Measurements from ENCODE around the gene LGALS14. TPM values are rescaled to one million over a fixed set of nuclear protein-coding genes. Genes with fewer than 3 reads are reported as not detected.

The LGALS14 gene
- total and polyA plus RNA-seq, 5 donors: not detected

GRCh38 chr19:39749981-39750380 is 45.7 kb downstream of the LGALS14 start:
- Histone ChIP-seq H3K9me3 (ENCODE audit: control insufficient read depth, low read length) (no peaks in the 10 kb centered on the region), H3K27ac (ENCODE audit: low read length) (no peak overlapping the region), H3K4me3 (ENCODE audit: low read length) (no peak overlapping the region), H3K27me3 (ENCODE audit: control insufficient read depth, insufficient read depth) (no peaks in the 10 kb centered on the region), H3K4me1 (ENCODE audit: control insufficient read depth, insufficient read depth, low read length) (no peaks in the 10 kb centered on the region)
- intact Hi-C loops (cut with DNase I): no loop called here
- no peak for DNase-seq
- no peak for ATAC-seq
- WGBS: 66% methylated on average over 5 of the region's 5 CpGs

- intact Hi-C loops (cut with DNase I): no loop called here
- Histone ChIP-seq H3K27me3 (ENCODE audit: control insufficient read depth, insufficient read depth) (no peaks in the 10 kb centered on the region), H3K4me3 (ENCODE audit: low read length) (no peak overlapping the region)
Observed at GRCh38 chr19:39752390-39752789, 48.1 kb downstream of the LGALS14 start.

GRCh38 chr19:39752795-39753194 is 48.5 kb downstream of the LGALS14 start:
- intact Hi-C loops (cut with DNase I): no loop called here
- H3K4me3 ChIP-seq (ENCODE audit: low read length): no peak overlapping the region
- ATAC-seq (no peak), DNase-seq (no peak)
- no peak overlapping the region for H3K27ac ChIP-seq (ENCODE audit: low read length)
- H3K4me1 ChIP-seq (ENCODE audit: control insufficient read depth, insufficient read depth, low read length): no peaks in the 10 kb centered on the region
- no peaks in the 10 kb centered on the region for H3K27me3 ChIP-seq (ENCODE audit: control insufficient read depth, insufficient read depth)
- no peaks in the 10 kb centered on the region for H3K9me3 ChIP-seq (ENCODE audit: control insufficient read depth, low read length)

More at GRCh38 chr19:39752390-39752789, 48.1 kb downstream of the LGALS14 start:
- ATAC-seq (no peak), DNase-seq (no peak)
- no peaks in the 10 kb centered on the region for H3K9me3 ChIP-seq (ENCODE audit: control insufficient read depth, low read length)
- H3K4me1 ChIP-seq (ENCODE audit: control insufficient read depth, insufficient read depth, low read length): no peaks in the 10 kb centered on the region
- no peak overlapping the region for H3K27ac ChIP-seq (ENCODE audit: low read length)

GRCh38 chr19:39754544-39754943 is 50.3 kb downstream of the LGALS14 start:
- Histone ChIP-seq H3K4me1 (ENCODE audit: control insufficient read depth, insufficient read depth, low read length) (no peaks in the 10 kb centered on the region), H3K27me3 (ENCODE audit: control insufficient read depth, insufficient read depth) (no peaks in the 10 kb centered on the region)

GRCh38 chr19:39754971-39755370 is 50.7 kb downstream of the LGALS14 start:
- Histone ChIP-seq H3K4me1 (ENCODE audit: control insufficient read depth, insufficient read depth, low read length) (no peaks in the 10 kb centered on the region), H3K27me3 (ENCODE audit: control insufficient read depth, insufficient read depth) (no peaks in the 10 kb centered on the region), H3K4me3 (ENCODE audit: low read length) (no peak overlapping the region), H3K9me3 (ENCODE audit: control insufficient read depth, low read length) (no peaks in the 10 kb centered on the region), H3K27ac (ENCODE audit: low read length) (no peak overlapping the region)
- intact Hi-C loops (cut with DNase I): no loop called here
- ATAC-seq (no peak), DNase-seq (no peak)
- WGBS: 41% methylated on average over 3 of the region's 3 CpGs

More at GRCh38 chr19:39754544-39754943, 50.3 kb downstream of the LGALS14 start:
- DNase-seq: no peak
- H3K9me3 ChIP-seq (ENCODE audit: control insufficient read depth, low read length): no peaks in the 10 kb centered on the region
- H3K4me3 ChIP-seq (ENCODE audit: low read length): no peak overlapping the region
- intact Hi-C loops (cut with DNase I): no loop called here
- no peak overlapping the region for H3K27ac ChIP-seq (ENCODE audit: low read length)
- ATAC-seq: no peak
- WGBS: 76% methylated on average over 2 of the region's 2 CpGs

Other genes starting within 250 kb of the LGALS14 start
- 10 to 100 TPM; 54.1 to 69.9 (median 61.4) TPM for gene TIMM50, start 223.6 kb upstream of the LGALS14 start, total RNA-seq
- gene TIMM50, start 223.6 kb upstream of the LGALS14 start, polyA plus RNA-seq: 73.7 TPM
- gene DLL3, start 205.5 kb upstream of the LGALS14 start, total RNA-seq: not detected
- gene DLL3, start 205.5 kb upstream of the LGALS14 start, polyA plus RNA-seq: 0.07 TPM
- not detected for gene SELENOV, start 189.3 kb upstream of the LGALS14 start, total RNA-seq
- not detected for gene SELENOV, start 189.3 kb upstream of the LGALS14 start, polyA plus RNA-seq
- 1 to 10 TPM; 2.3 to 4.3 (median 3.3) TPM for gene EID2B, start 171.6 kb upstream of the LGALS14 start, total RNA-seq
- gene EID2B, start 171.6 kb upstream of the LGALS14 start, polyA plus RNA-seq: 2.8 TPM
- gene EID2, start 164.3 kb upstream of the LGALS14 start, total RNA-seq: 10 to 100 TPM; 12.3 to 15.0 (median 13.5) TPM
- gene EID2, start 164.3 kb upstream of the LGALS14 start, polyA plus RNA-seq: 14.3 TPM
- not detected for gene LGALS13, start 102.0 kb upstream of the LGALS14 start, total RNA-seq
- gene LGALS13, start 102.0 kb upstream of the LGALS14 start, polyA plus RNA-seq: not detected
- not detected for gene LGALS16, start 48.6 kb upstream of the LGALS14 start, total RNA-seq
- gene LGALS16, start 48.6 kb upstream of the LGALS14 start, polyA plus RNA-seq: not detected
- gene CLC, start 33.5 kb downstream of the LGALS14 start, total RNA-seq: not detected
- gene CLC, start 33.5 kb downstream of the LGALS14 start, polyA plus RNA-seq: not detected
- gene LEUTX, start 74.4 kb downstream of the LGALS14 start, total RNA-seq: not detected
- not detected for gene LEUTX, start 74.4 kb downstream of the LGALS14 start, polyA plus RNA-seq
- gene DYRK1B, start 129.7 kb downstream of the LGALS14 start, total RNA-seq: 10 to 100 TPM in 3 of 4 donors, 1 to 10 TPM in 1; 7.7 to 17.6 (median 14.8) TPM
- gene DYRK1B, start 129.7 kb downstream of the LGALS14 start, polyA plus RNA-seq: 14.7 TPM
- gene FBL, start 141.9 kb downstream of the LGALS14 start, total RNA-seq: 10 to 100 TPM; 68.6 to 83.7 (median 80.9) TPM
- 63.6 TPM for gene FBL, start 141.9 kb downstream of the LGALS14 start, polyA plus RNA-seq
- gene FCGBP, start 230.2 kb downstream of the LGALS14 start, total RNA-seq: 100 to 1,000 TPM in 1 of 4 donors, 10 to 100 TPM in 2, 1 to 10 TPM in 1; 8.8 to 112 (median 22.3) TPM
- 2.1 TPM for gene FCGBP, start 230.2 kb downstream of the LGALS14 start, polyA plus RNA-seq